B cell (primary cell): ENCODE measurements around the gene PDE4B. TPM values are rescaled to one million over a fixed set of nuclear protein-coding genes. Genes with fewer than 3 reads are reported as not detected.
A peak's percentile ranks its signal among the peaks of the same experiment; 100 is the strongest.

Experiments used
- ATAC-seq: fragments of 200-7000 bp; cut with Tn5 transposase; one replicate; pipeline ENCODE4 v1.10.0; 2021; ENCODE audit warnings: low read depth, mild to moderate bottlenecking, moderate number of reproducible peaks, moderate library complexity
- CTCF ChIA-PET: fragments of 350-600 bp; sonication (Branson Sonifier 250); formaldehyde crosslinking; loops from one replicate; lab custom pipeline; 2021; ENCODE audit warnings: antibody characterized with exemption, inconsistent platforms; lab: Charles Lee
- POLR2A ChIA-PET: fragments of 350-600 bp; sonication (Branson Sonifier 250); formaldehyde crosslinking; loops from one replicate; lab custom pipeline; 2021; ENCODE audit warnings: antibody characterized with exemption; lab: Charles Lee
- DNase-seq: peaks from one replicate; pipeline ENCODE4 v3.0.0; 2013
- H2AFZ ChIP-seq: 2 replicates; pipeline ENCODE4 v1.6.1; 2012; ENCODE audit warnings: mild to moderate bottlenecking, low read depth, low read length; ENCODE audit not compliant: insufficient read depth, poor library complexity, severe bottlenecking
- H3K27ac ChIP-seq, 2 donors: 1 replicate in 1 of 2; 2 replicates in 1 of 2; pipeline ENCODE4 v1.5.1; 2012 to 2013; ENCODE audit warnings: low read length in 2 of 2, mild to moderate bottlenecking in 2 of 2, moderate library complexity in 1 of 2
- H3K27me3 ChIP-seq, 4 experiments: fragments of 200-600 bp in 1 of 4; sonication (generic) in 1 of 4; replicated peaks in 1 of 4; 1 replicate in 2 of 4; 2 replicates in 2 of 4; pipeline versions ENCODE4 v1.6.1 to v1.7.0; 2013 to 2016; ENCODE audit warnings: low read length in 3 of 4, mild to moderate bottlenecking in 2 of 4, mixed read lengths in 1 of 4, moderate library complexity in 1 of 4; ENCODE audit not compliant: insufficient read depth in 4 of 4, control insufficient read depth in 3 of 4; ENCODE audit errors: control extremely low read depth in 1 of 4
- H3K36me3 ChIP-seq, 2 experiments: replicated peaks in 1 of 2; 1 replicate in 1 of 2; 2 replicates in 1 of 2; pipeline versions ENCODE4 v1.6.1 to v1.7.1; 2013; ENCODE audit warnings: low read length in 1 of 2; ENCODE audit not compliant: insufficient read depth in 2 of 2, control insufficient read depth in 1 of 2; ENCODE audit errors: control extremely low read depth in 1 of 2, extremely low read depth in 1 of 2
- H3K4me1 ChIP-seq, 2 donors: fragments of 200-600 bp in 1 of 2; sonication (generic) in 1 of 2; 1 replicate in 1 of 2; 2 replicates in 1 of 2; pipeline versions ENCODE4 v1.5.1 to v1.6.1; 2013 to 2017; ENCODE audit warnings: low read length in 2 of 2; ENCODE audit not compliant: control insufficient read depth in 2 of 2, insufficient read depth in 2 of 2
- H3K4me2 ChIP-seq: replicated peaks from 2 replicates; pipeline ENCODE3; 2012; ENCODE audit warnings: mild to moderate bottlenecking, low read depth, low read length; ENCODE audit not compliant: poor library complexity, severe bottlenecking
- H3K4me3 ChIP-seq, 5 experiments: fragments of 200-600 bp in 1 of 5; sonication (generic) in 1 of 5; 1 replicate in 3 of 5; 2 replicates in 2 of 5; pipeline versions ENCODE4 v1.5.1 to v1.7.0; 2011 to 2016; ENCODE audit warnings: low read length in 4 of 5, mild to moderate bottlenecking in 4 of 5, low read depth in 2 of 5, control low read depth in 1 of 5, moderate library complexity in 1 of 5; ENCODE audit not compliant: insufficient read depth in 1 of 5; ENCODE audit errors: control extremely low read depth in 1 of 5, extremely low read depth in 1 of 5
- H3K79me2 ChIP-seq: fragments of 200-600 bp; sonication (generic); one replicate; pipeline ENCODE4 v1.6.0; 2016; ENCODE audit warnings: low read length; ENCODE audit not compliant: control insufficient read depth, insufficient read depth
- H3K9ac ChIP-seq: fragments of 200-600 bp; sonication (generic); 2 replicates; pipeline ENCODE4 v1.6.1; 2017; ENCODE audit warnings: mild to moderate bottlenecking, low read length, moderate library complexity
- H3K9me3 ChIP-seq, 3 donors: one replicate each; pipeline versions ENCODE4 v1.6.1 to v1.7.1; 2013; ENCODE audit warnings: low read length in 2 of 3; ENCODE audit not compliant: control insufficient read depth in 2 of 3, insufficient read depth in 1 of 3; ENCODE audit errors: control extremely low read depth in 1 of 3
- H4K20me1 ChIP-seq: 2 replicates; pipeline ENCODE4 v1.6.0; 2012; ENCODE audit warnings: mild to moderate bottlenecking, low read length; ENCODE audit not compliant: insufficient read depth, control insufficient read depth, poor library complexity, severe bottlenecking
- H3K27ac Mint-ChIP-seq: one replicate; pipeline ENCODE4 v1.8.0; 2021; ENCODE audit warnings: mixed read lengths
- H3K27me3 Mint-ChIP-seq: one replicate; pipeline ENCODE4 v1.8.0; 2021; ENCODE audit warnings: mixed read lengths
- H3K4me1 Mint-ChIP-seq: one replicate; pipeline ENCODE4 v1.8.0; 2021; ENCODE audit warnings: mixed read lengths
- H3K4me3 Mint-ChIP-seq: one replicate; pipeline ENCODE4 v1.8.0; 2021; ENCODE audit warnings: mixed read lengths
- H3K9me3 Mint-ChIP-seq: one replicate; pipeline ENCODE4 v1.8.0; 2022; ENCODE audit warnings: mixed read lengths; ENCODE audit not compliant: insufficient read depth
- CTCF ChIP-seq: fragments of 200-600 bp; IDR thresholded peaks from one replicate; pipeline ENCODE4 v1.8.0; 2022; ENCODE audit warnings: antibody characterized with exemption, mild to moderate bottlenecking
- EZH2 ChIP-seq: IDR thresholded peaks from 2 replicates; pipeline ENCODE4 v1.6.1; 2012; ENCODE audit warnings: borderline replicate concordance, low read depth, mild to moderate bottlenecking, moderate library complexity, low read length; ENCODE audit not compliant: insufficient read depth, poor library complexity, severe bottlenecking
- whole genome bisulfite sequencing: methylation state at CpG from one replicate; pipeline ENCODE4 v1.1.5; 2013; ENCODE audit warnings: missing lambda C conversion rate; ENCODE audit not compliant: insufficient coverage; 5-methylcytosine and 5-hydroxymethylcytosine counted together
- intact Hi-C: fragments of 100-400 bp; cut with micrococcal nuclease; formaldehyde crosslinking; loops from one replicate; pipeline ENCODE4 v1.10.0; 2022
- polyA plus RNA-seq: library from polyadenylated mRNA; depleted of rRNA; stranded (reverse); fragments of >200 nt; gene quantifications from 2 replicates; pipeline ENCODE4 v1.2.3, GENCODE V29; 2012
- total RNA-seq, 2 donors: library from RNA; stranded (reverse); fragments of 120-200 nt in 1 of 2; gene quantifications; 1 replicate in 1 of 2; 2 replicates in 1 of 2; pipeline versions ENCODE4 v1.2.3 to v1.2.4, GENCODE V29; 2013 to 2022

PDE4B gene
- total and polyA plus RNA-seq, 2 donors (not counting 1 experiment from before 2014, with no cell fraction given) = 63.7 to 242 TPM

DNA sequence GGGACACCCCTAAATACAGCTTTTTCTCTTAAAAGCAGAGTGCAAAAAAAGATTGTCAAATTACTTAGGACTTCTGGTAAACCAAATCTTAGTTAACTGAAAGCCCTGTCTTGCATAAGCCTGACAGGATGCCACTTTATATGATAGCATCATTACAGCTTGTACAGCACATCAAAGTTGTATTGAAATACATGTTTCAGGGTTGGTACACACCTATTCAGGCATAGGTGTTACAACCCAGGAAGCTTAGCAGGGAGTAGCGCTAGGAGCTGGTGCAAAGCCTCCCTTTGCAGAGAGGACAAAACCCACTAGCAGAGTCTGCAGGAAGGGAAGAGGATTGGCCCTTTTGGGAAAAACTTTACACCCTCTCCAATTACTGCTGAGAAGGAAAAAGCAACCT lies 482.4 kb downstream of the PDE4B start:
- Histone ChIP-seq H3K4me3 (no peak overlapping the region), H3K4me1 (peaks cover 46 to 55% of the 10 kb centered on the region in 2 donors), H3K27me3 (no peaks in the 10 kb centered on the region), H4K20me1 (no peaks in the 10 kb centered on the region), H3K79me2 (no peaks in the 10 kb centered on the region), H3K4me2 (peak overlapping the region; percentile 35), H2AFZ (no peak overlapping the region), H3K36me3 (no peaks in the 10 kb centered on the region), H3K27ac (no peak overlapping the region), H3K9me3 (no peaks in the 10 kb centered on the region), H3K9ac (no peak overlapping the region)
- ChIA-PET POLR2A (no interaction called here), CTCF (interaction anchor here (0.9 to 4.4 kb wide), 7 partner anchors 21 to 316 kb away, joined by 3 to 19 read pairs (median 4); no protein-coding TSS in a partner anchor)
- WGBS = no CpG with 5 or more reads among the region's 1 CpG
- DNase-seq = no peak
- no peaks in the 10 kb centered on the region for H3K27me3 Mint-ChIP-seq
- H3K9me3 Mint-ChIP-seq = no peaks in the 10 kb centered on the region
- no peak overlapping the region for H3K27ac Mint-ChIP-seq
- peaks cover 66% of the 10 kb centered on the region for H3K4me1 Mint-ChIP-seq
- no peak for TF ChIP-seq EZH2
- no peak for TF ChIP-seq CTCF
- H3K4me3 Mint-ChIP-seq = no peak overlapping the region
- intact Hi-C loops = no loop called here
- ATAC-seq = no peak

- Histone ChIP-seq H3K79me2 (peaks cover 2% of the 10 kb centered on the region), H3K9ac (no peak overlapping the region), H3K4me2 (peak overlapping the region; percentile 35), H3K9me3 (no peaks in the 10 kb centered on the region), H3K36me3 (no peaks in the 10 kb centered on the region), H2AFZ (no peak overlapping the region), H3K27ac (no peak overlapping the region), H3K4me3 (no peak overlapping the region), H3K4me1 (peaks cover 51 to 57% of the 10 kb centered on the region in 2 donors), H3K27me3 (no peaks in the 10 kb centered on the region), H4K20me1 (no peaks in the 10 kb centered on the region)
- DNase-seq (peak; percentile 23), ATAC-seq (no peak)
- Mint-ChIP-seq H3K4me1 (peaks cover 71% of the 10 kb centered on the region), H3K27me3 (no peaks in the 10 kb centered on the region), H3K27ac (peak overlapping the region; percentile 50), H3K9me3 (no peaks in the 10 kb centered on the region), H3K4me3 (no peak overlapping the region)
- TF ChIP-seq EZH2 (no peak), CTCF (no peak)
- POLR2A ChIA-PET = no interaction called here
- intact Hi-C loops = no loop called here
- CTCF ChIA-PET = interaction anchor here (0.9 to 4.4 kb wide), 7 partner anchors 21 to 316 kb away, joined by 3 to 19 read pairs (median 4); no protein-coding TSS in a partner anchor
- 56% methylated on average over 4 of the region's 5 CpGs for WGBS
Measured at GRCh38 chr1:66275601-66276023, 482.9 kb downstream of the PDE4B start.
